ENCODE results near the gene ITIH4. TPM values are rescaled to one million over a fixed set of nuclear protein-coding genes. Genes with fewer than 3 reads are reported as not detected.

The ITIH4 gene
- total and polyA plus RNA-seq, 7 donors: 1.3 to 90.8 (median 29.2) TPM

DNA sequence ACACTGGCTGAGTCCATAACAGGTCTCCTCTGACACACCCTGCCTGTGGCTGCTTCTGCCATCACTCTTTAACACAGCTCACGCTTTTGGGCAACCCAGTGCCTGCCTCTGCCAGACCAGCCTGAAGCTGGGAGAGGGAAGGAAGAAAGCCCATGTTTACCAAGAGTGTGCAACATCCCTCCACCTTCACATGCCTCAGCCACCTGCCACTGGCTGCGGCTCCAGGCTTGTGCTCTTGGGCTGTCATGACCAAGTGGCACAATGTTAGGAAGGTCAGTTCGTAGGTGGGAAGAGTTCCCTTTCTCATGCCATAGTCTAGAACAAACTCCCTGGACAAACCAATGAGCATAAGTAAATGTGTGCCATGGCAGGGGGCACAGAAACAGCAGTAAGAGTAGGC lies 46.6 kb upstream of the ITIH4 start:
- 89 to 92% (median 91%) methylated on average over 3 of the region's 3 CpGs for WGBS, 3 donors
- Histone ChIP-seq H3K9me3 (no peaks in the 10 kb centered on the region), H3K4me3 (no peak overlapping the region), H3K36me3 (ENCODE audit: insufficient read depth in 1 of 2, low read depth in 1 of 2) (peaks cover 0 to 14% of the 10 kb centered on the region in 2 donors), H3K4me1 (peaks cover 14% of the 10 kb centered on the region), H3K27me3 (ENCODE audit: insufficient read depth in 3 of 3, low read length in 2 of 3) (no peaks in the 10 kb centered on the region), H3K27ac (no peak overlapping the region)
- intact Hi-C loops (cut with DNase I): no loop called here
- ATAC-seq: no peak
- DNase-seq: no peak
- TF ChIP-seq, protein P1, sequence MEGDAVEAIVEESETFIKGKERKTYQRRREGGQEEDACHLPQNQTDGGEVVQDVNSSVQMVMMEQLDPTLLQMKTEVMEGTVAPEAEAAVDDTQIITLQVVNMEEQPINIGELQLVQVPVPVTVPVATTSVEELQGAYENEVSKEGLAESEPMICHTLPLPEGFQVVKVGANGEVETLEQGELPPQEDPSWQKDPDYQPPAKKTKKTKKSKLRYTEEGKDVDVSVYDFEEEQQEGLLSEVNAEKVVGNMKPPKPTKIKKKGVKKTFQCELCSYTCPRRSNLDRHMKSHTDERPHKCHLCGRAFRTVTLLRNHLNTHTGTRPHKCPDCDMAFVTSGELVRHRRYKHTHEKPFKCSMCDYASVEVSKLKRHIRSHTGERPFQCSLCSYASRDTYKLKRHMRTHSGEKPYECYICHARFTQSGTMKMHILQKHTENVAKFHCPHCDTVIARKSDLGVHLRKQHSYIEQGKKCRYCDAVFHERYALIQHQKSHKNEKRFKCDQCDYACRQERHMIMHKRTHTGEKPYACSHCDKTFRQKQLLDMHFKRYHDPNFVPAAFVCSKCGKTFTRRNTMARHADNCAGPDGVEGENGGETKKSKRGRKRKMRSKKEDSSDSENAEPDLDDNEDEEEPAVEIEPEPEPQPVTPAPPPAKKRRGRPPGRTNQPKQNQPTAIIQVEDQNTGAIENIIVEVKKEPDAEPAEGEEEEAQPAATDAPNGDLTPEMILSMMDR (IDR thresholded peaks at IDR 0.05): no peak

DNA sequence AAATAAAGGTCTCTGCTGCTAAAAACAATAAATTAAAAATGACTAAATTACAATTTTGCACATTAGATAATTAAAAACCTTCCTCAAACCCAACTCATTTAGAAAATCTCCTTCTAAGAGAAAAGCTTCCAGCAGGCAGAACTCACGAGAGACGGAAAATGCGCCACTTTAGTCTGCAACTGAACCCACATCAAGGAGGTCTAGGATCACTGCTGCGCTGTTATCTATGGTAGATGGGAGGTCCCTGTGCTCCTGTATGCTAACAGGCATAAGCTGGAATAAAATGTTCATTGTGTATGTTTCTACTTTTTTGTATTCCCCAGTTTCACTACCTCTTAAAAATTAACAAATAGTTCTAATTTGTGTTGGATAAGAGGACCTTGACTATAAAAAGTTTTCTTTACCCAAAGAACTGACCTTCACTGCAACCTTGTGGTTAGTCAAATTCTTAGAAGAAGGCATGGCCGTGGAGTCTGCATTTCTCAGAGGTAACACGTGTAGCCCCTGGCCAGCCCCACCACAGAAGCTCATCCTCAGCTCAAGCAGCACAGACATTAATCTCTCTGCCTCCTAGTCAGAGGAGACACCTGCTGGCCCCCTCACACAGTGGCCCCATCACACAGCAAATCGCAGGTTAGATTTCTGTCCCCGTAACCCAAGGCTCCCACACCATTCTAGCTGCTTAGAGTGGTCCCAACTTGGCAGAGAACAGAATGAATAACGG lies 44.6 kb upstream of the ITIH4 start:
- Histone ChIP-seq H3K4me1 (peaks cover 14% of the 10 kb centered on the region), H3K9me3 (no peaks in the 10 kb centered on the region), H3K27me3 (ENCODE audit: insufficient read depth in 3 of 3, low read length in 2 of 3) (no peaks in the 10 kb centered on the region), H3K36me3 (ENCODE audit: insufficient read depth in 1 of 2, low read depth in 1 of 2) (peaks cover 0 to 14% of the 10 kb centered on the region in 2 donors), H3K4me3 (no peak overlapping the region), H3K27ac (no peak overlapping the region)
- TF ChIP-seq, protein P1 (IDR thresholded peaks at IDR 0.05): no peak
- DNase-seq (no peak), ATAC-seq (no peak)
- 83 to 91% (median 84%) methylated on average over 9 of the region's 9 CpGs for WGBS, 3 donors
- intact Hi-C loops (cut with DNase I): no loop called here

DNA sequence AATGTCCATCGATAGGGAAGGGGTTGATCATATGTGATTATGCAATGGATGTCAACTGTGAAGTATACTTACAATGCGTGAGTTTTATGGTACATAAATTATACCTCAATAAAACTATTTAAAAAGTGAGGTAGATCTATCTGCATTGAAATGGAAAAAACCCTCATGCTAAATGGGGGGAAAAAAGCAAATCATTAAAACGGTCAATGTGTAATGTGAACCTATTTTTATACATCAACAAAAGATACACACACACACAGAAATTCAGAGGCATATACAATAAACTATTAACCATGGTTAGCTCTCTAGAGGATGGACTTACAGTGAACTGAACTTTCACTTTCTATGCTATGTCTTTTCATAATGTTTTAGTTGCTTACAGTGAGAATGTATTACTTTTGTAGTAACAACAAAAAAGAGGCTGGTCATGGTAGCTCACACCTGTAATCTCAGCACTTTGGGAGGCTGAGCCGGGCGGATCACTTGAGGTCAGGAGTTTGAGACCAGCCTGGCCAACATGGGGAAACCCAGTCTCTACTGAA lies 43.8 kb upstream of the ITIH4 start:
- DNase-seq: no peak
- no peaks in the 10 kb centered on the region for H3K27me3 ChIP-seq (ENCODE audit: insufficient read depth in 3 of 3, low read length in 2 of 3)
- H3K4me1 ChIP-seq: peaks cover 14% of the 10 kb centered on the region
- peaks cover 0 to 7% of the 10 kb centered on the region in 2 donors for H3K36me3 ChIP-seq (ENCODE audit: insufficient read depth in 1 of 2, low read depth in 1 of 2)
- no peak overlapping the region for H3K4me3 ChIP-seq
- intact Hi-C loops (cut with DNase I): no loop called here
- H3K9me3 ChIP-seq: no peaks in the 10 kb centered on the region
- TF ChIP-seq, protein P1 (IDR thresholded peaks at IDR 0.05): no peak
- ATAC-seq: no peak
- WGBS, 3 donors: 74 to 84% (median 82%) methylated on average over 5 of the region's 5 CpGs
- no peak overlapping the region for H3K27ac ChIP-seq

DNA sequence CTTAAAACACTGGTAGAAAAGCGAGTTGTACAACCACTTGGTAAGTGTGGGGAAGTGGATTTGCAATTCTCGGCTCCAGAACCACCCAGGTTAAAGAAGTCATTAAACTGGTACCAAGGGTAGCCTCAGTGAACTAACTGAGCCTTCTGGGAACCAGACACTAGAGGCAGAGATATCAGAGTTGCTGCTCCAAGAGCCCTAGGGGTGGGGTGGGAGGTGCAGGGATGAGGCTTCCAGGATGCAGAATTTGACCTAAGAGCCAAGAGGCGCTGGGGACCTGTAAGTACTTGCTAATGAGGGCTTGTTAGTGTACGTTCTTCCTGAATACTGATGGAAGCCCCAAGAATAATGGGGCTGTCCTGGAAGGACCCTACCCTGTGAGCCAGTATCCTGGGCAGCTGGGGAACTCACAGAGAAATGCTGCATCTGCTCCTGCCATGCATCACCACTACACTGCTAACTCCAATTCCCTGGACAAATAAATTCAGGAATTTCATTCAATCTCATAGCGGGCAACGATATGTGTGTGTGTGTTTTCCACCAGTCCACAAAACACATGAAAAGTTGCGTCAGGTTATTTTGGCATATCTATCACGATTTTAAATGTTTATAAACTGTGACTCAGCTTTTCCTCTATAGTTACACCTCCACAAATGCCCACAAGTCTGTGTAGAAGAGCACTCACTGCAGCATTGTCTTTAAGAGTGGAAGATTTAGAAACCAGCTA lies 43.1 kb upstream of the ITIH4 start:
- intact Hi-C loops (cut with DNase I): no loop called here
- TF ChIP-seq, protein P1 (IDR thresholded peaks at IDR 0.05): no peak

More for the DNA sequence above, 43.1 kb upstream of the ITIH4 start:
- DNase-seq (no peak), ATAC-seq (peak in 2 of 4 donors; percentile 24 to 27)
- Histone ChIP-seq H3K27me3 (ENCODE audit: insufficient read depth in 3 of 3, low read length in 2 of 3) (no peaks in the 10 kb centered on the region), H3K4me3 (no peak overlapping the region), H3K4me1 (peaks cover 14% of the 10 kb centered on the region), H3K36me3 (ENCODE audit: insufficient read depth in 1 of 2, low read depth in 1 of 2) (peaks cover 0 to 2% of the 10 kb centered on the region in 2 donors), H3K9me3 (no peaks in the 10 kb centered on the region), H3K27ac (no peak overlapping the region)
- WGBS, 3 donors: 70 to 81% (median 72%) methylated on average over 8 of the region's 8 CpGs
